GM13976 (cell line): ENCODE measurements around the gene LLPH.

ENCODE experiments used
- DNase-seq: peaks from one replicate; pipeline ENCODE4 v3.0.0; 2012; ENCODE audit warnings: low spot score
- CTCF ChIP-seq: IDR thresholded peaks from 2 replicates; pipeline ENCODE4 v1.5.1; 2012; ENCODE audit warnings: borderline replicate concordance, mild to moderate bottlenecking; ENCODE audit not compliant: insufficient read depth; ENCODE audit errors: extremely low read depth, missing control alignments, control extremely low read depth
- in situ Hi-C: fragments of 300-500 bp; cut with MboI; formaldehyde crosslinking; loops from one replicate; pipeline ENCODE4 v1.12.0; 2022; ENCODE audit warnings: low sequenced_read_pairs, mixed read lengths, inconsistent platforms; ENCODE audit not compliant: unreplicated experiment

LLPH gene

DNA sequence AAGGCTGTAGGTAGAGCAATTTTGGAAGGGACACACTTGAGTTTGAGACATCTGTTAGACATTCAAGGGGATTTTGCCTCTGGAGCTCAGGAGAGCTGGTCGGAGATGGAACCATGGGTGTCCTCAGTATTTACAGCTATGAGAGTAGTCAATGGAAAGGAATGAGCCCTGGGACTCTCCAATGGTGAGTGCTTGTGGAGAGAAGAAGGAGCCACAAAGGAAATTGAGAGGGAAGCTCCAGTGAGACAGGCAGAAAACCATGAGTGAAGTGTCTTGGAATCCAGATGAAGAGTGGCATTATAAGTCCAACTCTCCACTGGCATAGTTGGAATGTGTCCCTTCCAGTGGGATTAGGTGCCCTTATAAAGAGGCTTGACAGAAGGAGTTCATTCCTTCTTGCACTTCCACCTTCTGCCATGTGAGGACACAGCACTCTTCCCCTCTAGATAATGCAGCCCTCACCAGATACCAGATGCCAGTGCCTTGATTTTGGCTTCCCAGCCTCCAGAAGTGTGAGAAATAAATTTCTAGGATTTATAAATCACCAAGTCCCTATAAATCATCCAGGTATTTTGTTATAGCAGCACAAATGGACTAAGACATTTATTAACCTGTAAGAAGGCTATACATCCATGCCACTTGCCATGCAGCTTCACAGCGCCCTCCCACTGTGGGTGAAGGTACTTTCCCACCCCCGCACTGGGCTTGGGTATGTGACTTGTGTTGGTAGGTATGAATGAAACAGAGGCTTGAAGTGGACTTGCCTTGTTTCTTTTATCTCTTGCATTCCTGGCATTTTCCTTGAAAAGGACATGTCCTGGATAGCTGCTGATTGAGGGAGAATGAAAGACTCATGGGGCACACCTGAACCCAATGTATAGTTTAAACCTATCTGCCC, 27.3 kb downstream of the LLPH start:
- in situ Hi-C loops = loop anchor here (25.0 kb wide), 1 partner anchor 1216 kb away; no protein-coding TSS in a partner anchor
- TF ChIP-seq CTCF = no peak
- no peak for DNase-seq

GRCh38 chr12:66092559-66093269, 37.8 kb downstream of the LLPH start:
- no peak for TF ChIP-seq CTCF
- in situ Hi-C loops = loop anchor here (25.0 kb wide), 2 partner anchors 480 to 780 kb away; no protein-coding TSS in a partner anchor
- DNase-seq = no peak

- in situ Hi-C loops = loop anchor here (25.0 kb wide), 2 partner anchors 478 to 778 kb away; no protein-coding TSS in a partner anchor
- DNase-seq = no peak
- no peak for TF ChIP-seq CTCF
These were observed 40.4 kb downstream of the LLPH start for GRCh38 chr12:66090157-66090556.

DNA sequence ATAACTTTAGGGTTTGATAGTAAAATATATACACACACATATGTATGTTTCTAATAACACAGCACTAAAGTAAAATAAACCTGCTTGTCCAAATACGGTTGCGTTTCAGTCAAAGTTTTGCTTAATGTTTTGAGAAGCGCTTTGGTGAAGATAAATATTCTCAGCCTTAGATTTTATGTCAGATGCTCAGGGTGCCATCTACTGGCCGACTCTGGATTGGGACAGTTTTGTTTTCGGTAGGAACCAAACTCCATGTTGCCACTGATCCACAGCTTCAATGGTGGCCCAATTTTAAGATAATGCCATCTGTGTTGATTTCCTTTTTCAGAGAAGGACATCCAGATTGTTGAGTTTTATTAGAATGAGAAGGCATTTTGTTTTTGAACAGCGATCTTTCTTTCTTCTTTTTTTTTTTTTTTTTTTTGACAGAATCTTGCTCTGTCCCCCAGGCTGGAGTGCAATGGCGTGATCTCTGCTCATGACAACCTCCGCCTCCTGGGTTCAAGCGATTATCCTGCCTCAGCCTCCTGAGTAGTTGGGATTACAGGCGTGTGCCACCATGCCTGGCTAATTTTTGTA, 43.1 kb downstream of the LLPH start:
- peak; percentile 57 for DNase-seq
- TF ChIP-seq CTCF = peak; percentile 46
- in situ Hi-C loops = loop anchor here (25.0 kb wide), 2 partner anchors 475 to 775 kb away; no protein-coding TSS in a partner anchor

GRCh38 chr12:66085998-66086397, 44.6 kb downstream of the LLPH start:
- no peak for TF ChIP-seq CTCF

GRCh38 chr12:66085213-66085612, 45.3 kb downstream of the LLPH start:
- in situ Hi-C loops = loop anchor here (25.0 kb wide), 2 partner anchors 473 to 773 kb away; no protein-coding TSS in a partner anchor
- no peak for TF ChIP-seq CTCF
- no peak for DNase-seq

More at GRCh38 chr12:66085998-66086397, 44.6 kb downstream of the LLPH start:
- DNase-seq = no peak
- in situ Hi-C loops = loop anchor here (25.0 kb wide), 2 partner anchors 474 to 774 kb away; no protein-coding TSS in a partner anchor
